Stimulated activated naive CD8-positive, alpha-beta T cell treated with anti-CD3 and anti-CD28 coated beads, Interleukin-15, Interleukin-2, amounts not matched to agents 100 ng/mL and 50 ng/mL, for 24 hours (primary cell): ENCODE measurements around the gene SPTA1.

Source experiments
- H3K27ac Mint-ChIP-seq: one replicate; pipeline ENCODE4 v1.8.0; 2021; ENCODE audit warnings: mild to moderate bottlenecking, mixed read lengths
- H3K27me3 Mint-ChIP-seq: one replicate; pipeline ENCODE4 v1.8.0; 2021; ENCODE audit warnings: mixed read lengths
- H3K36me3 Mint-ChIP-seq: one replicate; pipeline ENCODE4 v1.8.0; 2021; ENCODE audit warnings: low read depth, mixed read lengths
- H3K4me1 Mint-ChIP-seq: one replicate; pipeline ENCODE4 v1.8.0; 2021; ENCODE audit warnings: low read depth, mixed read lengths
- H3K4me3 Mint-ChIP-seq: one replicate; pipeline ENCODE4 v1.8.0; 2021; ENCODE audit warnings: mild to moderate bottlenecking, mixed read lengths
- H3K9me3 Mint-ChIP-seq: one replicate; pipeline ENCODE4 v1.8.0; 2021; ENCODE audit warnings: mixed read lengths

SPTA1 gene

GRCh38 chr1:158686111-158687009 is at the start of gene SPTA1:
Gene SPTA1 (minus strand): TSS chr1:158686715. CDS start chr1:158686517, 198 bp downstream.
- no peaks in the 10 kb centered on the region for H3K36me3 Mint-ChIP-seq
- H3K9me3 Mint-ChIP-seq, result no peaks in the 10 kb centered on the region
- H3K27ac Mint-ChIP-seq, result no peak within 1 kb of the TSS
- H3K27me3 Mint-ChIP-seq, result peaks cover 26% of the 10 kb centered on the region
- no peak within 1 kb of the TSS for H3K4me3 Mint-ChIP-seq
- no peaks in the 10 kb centered on the region for H3K4me1 Mint-ChIP-seq

GRCh38 chr1:158735848-158736247 is 49.3 kb upstream of the SPTA1 start:
- Mint-ChIP-seq H3K27ac (no peak overlapping the region), H3K4me1 (no peaks in the 10 kb centered on the region), H3K4me3 (no peak overlapping the region), H3K27me3 (peaks cover 19% of the 10 kb centered on the region), H3K9me3 (no peaks in the 10 kb centered on the region), H3K36me3 (no peaks in the 10 kb centered on the region)

- H3K27ac Mint-ChIP-seq, result no peak overlapping the region
- peaks cover 11% of the 10 kb centered on the region for H3K27me3 Mint-ChIP-seq
Observed at GRCh38 chr1:158732524-158732923, 46.0 kb upstream of the SPTA1 start.

GRCh38 chr1:158731707-158732106 is 45.2 kb upstream of the SPTA1 start:
- Mint-ChIP-seq H3K4me1 (no peaks in the 10 kb centered on the region), H3K27ac (no peak overlapping the region), H3K36me3 (no peaks in the 10 kb centered on the region), H3K9me3 (no peaks in the 10 kb centered on the region), H3K4me3 (no peak overlapping the region), H3K27me3 (peaks cover 15% of the 10 kb centered on the region)

More at GRCh38 chr1:158732524-158732923, 46.0 kb upstream of the SPTA1 start:
- H3K4me3 Mint-ChIP-seq, result no peak overlapping the region
- no peaks in the 10 kb centered on the region for H3K36me3 Mint-ChIP-seq
- no peaks in the 10 kb centered on the region for H3K9me3 Mint-ChIP-seq
- no peaks in the 10 kb centered on the region for H3K4me1 Mint-ChIP-seq

GRCh38 chr1:158730453-158730852 is 43.9 kb upstream of the SPTA1 start:
- no peaks in the 10 kb centered on the region for H3K36me3 Mint-ChIP-seq
- H3K9me3 Mint-ChIP-seq, result no peaks in the 10 kb centered on the region
- no peak overlapping the region for H3K27ac Mint-ChIP-seq
- no peak overlapping the region for H3K4me3 Mint-ChIP-seq
- H3K27me3 Mint-ChIP-seq, result peaks cover 19% of the 10 kb centered on the region
- H3K4me1 Mint-ChIP-seq, result no peaks in the 10 kb centered on the region

GRCh38 chr1:158728510-158729225 is 42.2 kb upstream of the SPTA1 start:
- Mint-ChIP-seq H3K27me3 (peaks cover 22% of the 10 kb centered on the region), H3K4me3 (no peak overlapping the region), H3K4me1 (no peaks in the 10 kb centered on the region), H3K27ac (no peak overlapping the region), H3K36me3 (no peaks in the 10 kb centered on the region), H3K9me3 (no peaks in the 10 kb centered on the region)

GRCh38 chr1:158724442-158724841 is 37.9 kb upstream of the SPTA1 start:
- H3K27me3 Mint-ChIP-seq, result peaks cover 46% of the 10 kb centered on the region
- no peaks in the 10 kb centered on the region for H3K4me1 Mint-ChIP-seq
- H3K36me3 Mint-ChIP-seq, result no peaks in the 10 kb centered on the region
- H3K4me3 Mint-ChIP-seq, result no peak overlapping the region
- H3K27ac Mint-ChIP-seq, result no peak overlapping the region
- H3K9me3 Mint-ChIP-seq, result no peaks in the 10 kb centered on the region

GRCh38 chr1:158720620-158721019 is 34.1 kb upstream of the SPTA1 start, which contains the start of gene OR6K3:
Gene OR6K3 (minus strand): TSS chr1:158720720. CDS start chr1:158718115, 2,605 bp downstream.
- H3K4me3 Mint-ChIP-seq, result no peak within 1 kb of the TSS
- peaks cover 40% of the 10 kb centered on the region for H3K27me3 Mint-ChIP-seq
- no peak within 1 kb of the TSS for H3K27ac Mint-ChIP-seq
- H3K4me1 Mint-ChIP-seq, result peaks cover 6% of the 10 kb centered on the region
- H3K9me3 Mint-ChIP-seq, result no peaks in the 10 kb centered on the region
- H3K36me3 Mint-ChIP-seq, result no peaks in the 10 kb centered on the region

GRCh38 chr1:158719664-158720063 is 33.1 kb upstream of the SPTA1 start:
- Mint-ChIP-seq H3K27me3 (peaks cover 43% of the 10 kb centered on the region), H3K4me3 (no peak overlapping the region), H3K27ac (no peak overlapping the region), H3K36me3 (no peaks in the 10 kb centered on the region), H3K4me1 (peaks cover 6% of the 10 kb centered on the region), H3K9me3 (no peaks in the 10 kb centered on the region)

GRCh38 chr1:158717344-158717743 is 30.8 kb upstream of the SPTA1 start:
- no peak overlapping the region for H3K4me3 Mint-ChIP-seq
- H3K4me1 Mint-ChIP-seq, result peaks cover 6% of the 10 kb centered on the region
- peaks cover 44% of the 10 kb centered on the region for H3K27me3 Mint-ChIP-seq
- H3K27ac Mint-ChIP-seq, result no peak overlapping the region
- no peaks in the 10 kb centered on the region for H3K9me3 Mint-ChIP-seq
- no peaks in the 10 kb centered on the region for H3K36me3 Mint-ChIP-seq

GRCh38 chr1:158716335-158716734 is 29.8 kb upstream of the SPTA1 start:
- no peak overlapping the region for H3K4me3 Mint-ChIP-seq
- no peaks in the 10 kb centered on the region for H3K9me3 Mint-ChIP-seq
- H3K27me3 Mint-ChIP-seq, result peaks cover 45% of the 10 kb centered on the region
- peaks cover 6% of the 10 kb centered on the region for H3K4me1 Mint-ChIP-seq
- H3K27ac Mint-ChIP-seq, result no peak overlapping the region
- no peaks in the 10 kb centered on the region for H3K36me3 Mint-ChIP-seq

- Mint-ChIP-seq H3K9me3 (no peaks in the 10 kb centered on the region), H3K27ac (no peak overlapping the region), H3K4me1 (peaks cover 6% of the 10 kb centered on the region), H3K4me3 (no peak overlapping the region), H3K27me3 (peaks cover 35% of the 10 kb centered on the region), H3K36me3 (no peaks in the 10 kb centered on the region)
Observed at GRCh38 chr1:158714754-158715153, 28.2 kb upstream of the SPTA1 start.

- Mint-ChIP-seq H3K4me3 (no peak overlapping the region), H3K36me3 (no peaks in the 10 kb centered on the region), H3K4me1 (no peaks in the 10 kb centered on the region), H3K9me3 (no peaks in the 10 kb centered on the region), H3K27me3 (peaks cover 27% of the 10 kb centered on the region), H3K27ac (no peak overlapping the region)
Observed at GRCh38 chr1:158711098-158711497, 24.6 kb upstream of the SPTA1 start.

- H3K36me3 Mint-ChIP-seq, result no peaks in the 10 kb centered on the region
- peaks cover 2% of the 10 kb centered on the region for H3K27me3 Mint-ChIP-seq
- H3K27ac Mint-ChIP-seq, result no peak overlapping the region
- H3K9me3 Mint-ChIP-seq, result no peaks in the 10 kb centered on the region
- H3K4me3 Mint-ChIP-seq, result no peak overlapping the region
- H3K4me1 Mint-ChIP-seq, result no peaks in the 10 kb centered on the region
Observed at GRCh38 chr1:158706096-158706495, 19.6 kb upstream of the SPTA1 start.

- Mint-ChIP-seq H3K9me3 (no peaks in the 10 kb centered on the region), H3K36me3 (no peaks in the 10 kb centered on the region), H3K4me3 (no peak within 1 kb of the TSS), H3K4me1 (no peaks in the 10 kb centered on the region), H3K27me3 (peaks cover 4% of the 10 kb centered on the region), H3K27ac (no peak within 1 kb of the TSS)
Observed at GRCh38 chr1:158700552-158700951, 14.0 kb upstream of the SPTA1 start, which contains the start of gene OR6K2. Gene OR6K2 (minus strand): TSS chr1:158700652. CDS start chr1:158700652, 0 bp downstream.
